ENCODE results near the gene TMEM145.

- TF ChIP-seq POLR2A (IDR thresholded peaks at IDR 0.05) (no peak), CTCF (IDR thresholded peaks at IDR 0.05) (no peak)
These were observed 9.2 kb upstream of the TMEM145 start for GRCh38 chr19:42303876-42304275.

All from transverse colon (tissue), 3 donors.